ENCODE measurements around the gene SCN5A. TPM values are rescaled to one million over a fixed set of nuclear protein-coding genes. Genes with fewer than 3 reads are reported as not detected.

Gene SCN5A
- total RNA-seq, 2 experiments from 2014 or later: 0.10 TPM; not detected in 1

DNA sequence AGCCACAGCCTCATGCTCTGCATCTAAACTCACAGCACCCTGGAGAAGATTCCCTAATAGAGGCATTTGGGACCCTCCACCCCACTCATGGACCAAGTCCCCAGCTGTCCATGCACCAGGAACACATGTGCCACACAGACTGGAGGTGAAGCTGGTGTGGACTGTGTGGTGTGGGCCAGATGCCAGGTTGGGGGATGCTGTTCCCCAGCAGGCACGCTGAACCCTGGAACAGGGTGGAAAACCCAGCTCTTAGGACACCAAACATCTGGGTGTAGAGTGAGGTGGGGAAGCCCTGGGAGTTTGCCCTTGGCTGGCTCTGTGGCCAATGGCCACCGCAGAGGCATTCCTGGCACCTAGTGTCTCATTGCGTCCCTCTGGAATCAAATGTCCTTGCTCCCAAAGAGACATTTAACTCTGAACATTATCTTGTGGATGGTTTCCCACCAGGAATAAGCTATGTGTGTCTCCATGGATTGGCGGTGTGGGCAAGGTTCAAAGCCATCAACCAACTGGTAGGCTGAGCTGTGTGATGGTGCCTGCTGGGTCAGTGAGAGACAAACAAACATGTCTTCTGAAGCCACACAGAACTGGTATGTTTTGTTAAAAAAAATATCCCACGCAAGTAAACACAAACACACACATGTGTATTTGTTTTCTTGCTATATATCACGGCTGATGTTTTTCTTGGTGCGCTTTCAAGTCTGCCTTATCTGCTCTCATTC is 88.3 kb downstream of the SCN5A start:
- no peak for DNase-seq
- peaks cover 5% of the 10 kb centered on the region for H3K27me3 Mint-ChIP-seq
- H3K27ac Mint-ChIP-seq: no peak overlapping the region
- ChIA-PET CTCF (interaction anchor here (1.1 kb wide), 1 partner anchor 12 kb away, joined by 3 read pairs; no protein-coding TSS in a partner anchor), POLR2A (no interaction called here)
- no peaks in the 10 kb centered on the region for H3K4me1 Mint-ChIP-seq
- no peaks in the 10 kb centered on the region for H3K36me3 Mint-ChIP-seq (ENCODE audit: low read depth)
- H3K4me3 Mint-ChIP-seq: no peak overlapping the region
- H3K9me3 Mint-ChIP-seq: no peaks in the 10 kb centered on the region

DNA sequence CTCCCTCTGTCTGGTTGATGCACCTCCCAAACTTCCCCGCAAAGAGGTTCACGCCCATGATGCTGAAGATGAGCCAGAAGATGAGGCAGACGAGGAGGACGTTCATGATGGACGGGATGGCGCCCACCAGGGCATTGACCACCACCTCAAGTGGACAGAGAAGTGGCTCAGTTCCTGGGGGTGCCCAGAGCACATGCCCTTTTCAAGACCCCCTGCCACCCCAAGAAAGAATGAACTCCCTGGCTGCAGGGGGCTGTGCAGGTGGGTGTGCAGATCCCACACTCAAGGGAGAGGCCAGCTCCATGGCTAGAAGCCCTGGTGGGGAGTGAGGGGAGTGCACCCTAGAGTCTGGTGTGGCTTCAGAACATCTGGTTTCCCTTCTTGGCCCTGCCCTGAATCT is 89.2 kb downstream of the SCN5A start:
- ChIA-PET CTCF (interaction anchor here (1.1 kb wide), 1 partner anchor 13 kb away, joined by 3 read pairs; no protein-coding TSS in a partner anchor), POLR2A (no interaction called here)
- H3K4me3 Mint-ChIP-seq: no peak overlapping the region
- H3K27ac Mint-ChIP-seq: no peak overlapping the region
- H3K27me3 Mint-ChIP-seq: peaks cover 5% of the 10 kb centered on the region
- no peaks in the 10 kb centered on the region for H3K9me3 Mint-ChIP-seq
- no peaks in the 10 kb centered on the region for H3K4me1 Mint-ChIP-seq
- H3K36me3 Mint-ChIP-seq (ENCODE audit: low read depth): no peaks in the 10 kb centered on the region
- no peak for DNase-seq

DNA sequence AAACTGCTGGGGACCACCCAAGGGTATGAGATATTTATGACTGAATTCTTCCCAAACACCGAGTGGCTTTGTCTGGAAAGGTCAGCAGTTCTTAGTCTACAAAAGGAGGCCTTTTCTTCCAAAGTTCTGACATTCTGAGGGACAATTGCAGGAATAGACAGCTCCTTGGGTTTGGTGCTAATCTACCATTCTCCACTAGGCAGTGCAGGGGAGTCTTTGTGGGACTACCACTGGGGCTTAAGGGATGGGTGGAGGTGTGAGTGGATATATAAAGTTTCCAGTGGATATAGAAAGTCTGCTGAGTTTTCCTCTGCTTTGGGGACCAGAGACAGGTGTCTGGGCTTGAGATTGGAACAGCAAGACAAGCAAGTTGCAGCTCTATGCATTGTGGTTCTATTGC is 90.6 kb downstream of the SCN5A start:
- H3K9me3 Mint-ChIP-seq: no peaks in the 10 kb centered on the region
- H3K27ac Mint-ChIP-seq: no peak overlapping the region
- ChIA-PET CTCF (interaction anchor here (0.7 to 1.4 kb wide), 3 partner anchors 37 to 202 kb away, joined by 3 read pairs; no protein-coding TSS in a partner anchor), POLR2A (no interaction called here)
- no peak overlapping the region for H3K4me3 Mint-ChIP-seq
- no peaks in the 10 kb centered on the region for H3K36me3 Mint-ChIP-seq (ENCODE audit: low read depth)
- peaks cover 5% of the 10 kb centered on the region for H3K27me3 Mint-ChIP-seq
- no peak for DNase-seq
- H3K4me1 Mint-ChIP-seq: no peaks in the 10 kb centered on the region

DNA sequence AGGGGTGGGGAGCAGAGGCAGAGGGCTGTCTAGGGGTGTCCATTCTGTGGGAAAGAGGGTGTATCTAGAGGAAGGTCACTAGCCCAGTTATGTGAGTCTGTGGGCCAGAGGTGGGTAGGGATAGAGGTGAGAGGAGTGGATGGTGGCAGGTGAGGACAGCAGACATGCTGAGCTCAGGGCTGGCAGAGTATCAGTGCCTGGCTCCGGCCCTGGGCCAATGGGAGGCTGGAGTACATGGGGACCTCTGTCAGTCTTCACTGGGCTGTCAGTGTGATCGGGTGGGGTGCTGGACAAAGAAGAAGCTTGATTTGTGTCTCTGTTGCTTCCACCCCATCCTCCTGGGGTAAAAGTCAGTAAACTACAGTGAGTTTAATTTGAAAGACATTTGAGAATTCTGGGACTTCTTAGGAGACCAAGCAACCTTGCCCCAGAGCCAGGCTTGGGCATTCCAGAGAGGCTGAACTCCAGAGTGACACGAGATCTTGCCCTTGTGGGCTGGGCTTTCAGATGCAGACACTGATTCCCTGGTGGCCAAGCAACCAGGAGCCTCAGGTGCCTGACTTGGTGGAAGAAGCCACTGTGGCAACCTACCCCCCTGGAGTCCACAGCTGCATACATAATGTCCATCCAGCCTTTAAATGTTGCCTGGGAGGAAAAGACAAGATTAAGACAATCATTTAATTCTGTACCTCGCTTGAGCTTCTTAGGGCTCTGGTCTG is 92.7 kb downstream of the SCN5A start:
- ChIA-PET POLR2A (no interaction called here), CTCF (interaction anchor here (0.7 kb wide), 1 partner anchor 77 kb away, joined by 3 read pairs; no protein-coding TSS in a partner anchor)
- Mint-ChIP-seq H3K9me3 (no peaks in the 10 kb centered on the region), H3K4me1 (no peaks in the 10 kb centered on the region), H3K27me3 (peaks cover 5% of the 10 kb centered on the region), H3K27ac (no peak overlapping the region), H3K4me3 (no peak overlapping the region), H3K36me3 (ENCODE audit: low read depth) (no peaks in the 10 kb centered on the region)
- DNase-seq: no peak

DNA sequence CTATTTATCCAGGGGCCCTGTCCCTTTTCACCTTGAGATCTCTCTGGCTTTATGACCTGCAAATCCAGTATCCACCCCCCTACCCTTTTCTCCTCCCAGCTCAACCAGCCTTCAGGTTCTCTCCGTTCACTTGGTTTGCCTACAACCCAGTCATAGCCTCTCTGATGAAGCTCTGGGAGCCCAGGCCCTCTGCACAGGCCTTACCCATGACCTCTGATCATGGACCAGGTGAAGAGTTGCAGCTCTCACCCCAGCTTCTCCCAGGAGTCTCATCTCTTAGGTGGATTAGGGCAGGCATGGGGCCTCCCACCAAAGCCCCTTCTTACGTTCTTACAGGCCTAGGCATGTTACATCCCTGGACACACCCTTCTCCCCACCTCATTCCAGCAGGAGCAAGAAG is 93.6 kb downstream of the SCN5A start:
- Mint-ChIP-seq H3K27me3 (peaks cover 5% of the 10 kb centered on the region), H3K4me3 (no peak overlapping the region), H3K27ac (no peak overlapping the region), H3K4me1 (no peaks in the 10 kb centered on the region), H3K36me3 (ENCODE audit: low read depth) (no peaks in the 10 kb centered on the region), H3K9me3 (no peaks in the 10 kb centered on the region)
- no peak for DNase-seq
- CTCF ChIA-PET: interaction anchor here (0.7 kb wide), 1 partner anchor 78 kb away, joined by 3 read pairs; no protein-coding TSS in a partner anchor
- POLR2A ChIA-PET: no interaction called here

DNA sequence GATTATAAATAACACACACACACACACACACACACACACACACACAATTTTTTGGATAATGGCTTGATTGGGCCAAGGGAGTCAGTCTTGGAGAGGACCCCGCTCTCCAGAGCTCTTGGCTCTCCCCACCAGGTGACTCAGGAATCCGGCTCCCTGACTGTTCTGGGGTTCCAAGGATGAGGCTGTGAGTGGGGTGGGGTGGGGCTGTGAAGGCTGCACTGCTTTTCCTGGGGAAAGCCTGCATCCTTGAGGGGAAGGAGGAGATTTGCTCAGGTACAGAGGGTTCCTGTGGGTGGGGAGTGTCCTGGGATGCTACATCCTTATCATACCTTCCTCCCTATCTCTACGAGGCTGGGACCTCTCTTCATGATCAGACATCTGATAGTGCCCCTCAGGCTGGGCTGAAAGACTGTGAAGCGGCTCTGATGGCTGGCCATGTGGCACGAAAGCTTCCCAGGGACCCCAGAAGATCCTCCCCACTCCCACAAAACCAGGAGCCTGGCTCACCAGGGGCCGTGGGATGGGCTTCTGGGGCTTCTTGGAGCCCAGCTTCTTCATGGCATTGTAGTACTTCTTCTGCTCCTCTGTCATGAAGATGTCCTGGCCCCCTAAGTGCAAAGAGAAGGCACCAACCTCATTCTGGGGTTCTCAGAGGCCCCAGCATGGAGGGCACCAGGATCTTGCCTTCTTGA is 94.2 kb downstream of the SCN5A start:
- POLR2A ChIA-PET: no interaction called here
- H3K36me3 Mint-ChIP-seq (ENCODE audit: low read depth): no peaks in the 10 kb centered on the region
- CTCF ChIA-PET: no interaction called here

DNA sequence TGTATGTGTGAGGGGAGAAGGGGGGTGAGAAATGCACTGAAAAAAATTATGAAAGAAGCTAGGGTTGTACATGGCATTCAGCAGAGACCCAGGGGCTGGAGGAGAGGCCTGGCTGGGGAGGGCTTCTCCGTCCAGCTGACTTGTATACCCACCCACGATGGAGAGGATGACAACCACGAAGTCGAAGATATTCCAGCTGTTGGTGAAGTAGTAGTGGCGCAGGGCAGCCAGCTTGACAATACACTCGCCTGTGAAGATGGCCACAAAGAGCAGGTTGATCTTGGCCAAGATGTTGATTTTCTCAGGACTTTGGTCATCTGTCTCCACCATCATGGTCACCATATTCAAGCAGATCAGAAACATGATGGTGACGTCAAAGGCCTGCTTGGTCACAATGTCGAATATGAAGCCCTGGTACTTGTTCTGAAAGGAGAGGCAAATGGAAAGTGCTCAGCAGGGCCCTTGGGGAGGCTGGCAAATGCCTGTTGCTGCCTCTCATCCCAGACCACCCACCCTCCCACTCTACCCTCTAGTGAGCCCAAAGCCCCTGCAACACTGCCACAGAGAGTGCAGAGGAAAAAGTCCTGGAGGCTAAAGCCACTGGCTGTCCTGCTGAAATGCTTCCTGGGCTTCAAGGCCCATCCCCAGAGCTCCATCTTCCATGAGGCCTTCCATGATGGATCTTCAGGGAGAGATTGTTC is 95.2 kb downstream of the SCN5A start:
- CTCF ChIA-PET: interaction anchor here (1.0 kb wide), 1 partner anchor 33 kb away, joined by 4 read pairs; no protein-coding TSS in a partner anchor
- peak; percentile 10 for DNase-seq
- H3K27ac Mint-ChIP-seq: no peak overlapping the region
- peaks cover 3% of the 10 kb centered on the region for H3K27me3 Mint-ChIP-seq
- H3K36me3 Mint-ChIP-seq (ENCODE audit: low read depth): no peaks in the 10 kb centered on the region
- H3K4me1 Mint-ChIP-seq: no peaks in the 10 kb centered on the region
- H3K4me3 Mint-ChIP-seq: no peak overlapping the region
- POLR2A ChIA-PET: no interaction called here
- H3K9me3 Mint-ChIP-seq: no peaks in the 10 kb centered on the region

More for the DNA sequence above, 94.2 kb downstream of the SCN5A start:
- Mint-ChIP-seq H3K4me3 (no peak overlapping the region), H3K27me3 (peaks cover 5% of the 10 kb centered on the region), H3K27ac (no peak overlapping the region), H3K9me3 (no peaks in the 10 kb centered on the region), H3K4me1 (no peaks in the 10 kb centered on the region)
- peak; percentile 8 for DNase-seq

DNA sequence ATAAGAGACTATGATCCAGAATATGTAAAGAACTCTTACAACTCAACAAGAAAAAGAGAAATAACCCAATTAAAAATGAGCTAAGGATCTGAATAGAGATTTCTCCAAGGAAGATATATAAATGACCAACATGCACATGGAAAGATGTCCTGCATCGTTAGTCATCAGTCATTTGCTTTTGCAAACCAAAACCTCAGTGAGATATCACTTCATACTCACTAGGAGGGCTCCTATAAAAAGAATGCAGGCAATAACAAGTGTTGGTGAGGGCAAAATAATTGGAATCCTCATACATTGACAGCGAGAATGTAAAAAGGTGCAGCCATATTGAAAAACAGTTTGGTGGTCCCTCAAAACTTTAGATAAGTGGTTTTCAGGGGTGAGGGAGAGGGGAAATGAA is 96.4 kb downstream of the SCN5A start:
- H3K36me3 Mint-ChIP-seq (ENCODE audit: low read depth): no peaks in the 10 kb centered on the region
- H3K4me1 Mint-ChIP-seq: no peaks in the 10 kb centered on the region
- ChIA-PET POLR2A (no interaction called here), CTCF (interaction anchor here (1.0 kb wide), 1 partner anchor 32 kb away, joined by 4 read pairs; no protein-coding TSS in a partner anchor)
- no peak overlapping the region for H3K4me3 Mint-ChIP-seq
- H3K27ac Mint-ChIP-seq: no peak overlapping the region
- H3K9me3 Mint-ChIP-seq: no peaks in the 10 kb centered on the region
- H3K27me3 Mint-ChIP-seq: peaks cover 3% of the 10 kb centered on the region
- DNase-seq: no peak

DNA sequence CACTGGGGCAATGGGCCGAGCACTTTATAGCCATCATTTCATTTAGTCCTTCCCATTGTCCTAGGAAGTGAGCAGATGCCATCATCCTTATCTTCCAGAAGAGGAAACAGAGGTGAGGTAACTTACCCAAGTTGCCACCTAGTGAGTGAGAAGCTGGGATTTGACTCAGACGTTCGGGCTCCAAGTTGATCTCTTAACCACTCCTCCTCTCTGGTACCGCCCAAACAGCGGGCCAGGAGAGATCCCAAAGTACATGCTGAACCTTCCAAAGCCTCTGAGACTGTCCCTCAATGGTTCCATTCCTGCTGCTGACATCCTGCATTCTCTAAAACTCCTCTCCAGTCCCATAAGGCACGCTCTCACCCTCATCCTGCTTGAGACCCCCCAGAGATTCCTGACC is 97.1 kb downstream of the SCN5A start:
- no peaks in the 10 kb centered on the region for H3K36me3 Mint-ChIP-seq (ENCODE audit: low read depth)
- no peak for DNase-seq
- no peaks in the 10 kb centered on the region for H3K9me3 Mint-ChIP-seq
- no peak overlapping the region for H3K4me3 Mint-ChIP-seq
- H3K27me3 Mint-ChIP-seq: peaks cover 3% of the 10 kb centered on the region
- H3K27ac Mint-ChIP-seq: no peak overlapping the region
- CTCF ChIA-PET: no interaction called here
- H3K4me1 Mint-ChIP-seq: no peaks in the 10 kb centered on the region
- POLR2A ChIA-PET: no interaction called here

DNA sequence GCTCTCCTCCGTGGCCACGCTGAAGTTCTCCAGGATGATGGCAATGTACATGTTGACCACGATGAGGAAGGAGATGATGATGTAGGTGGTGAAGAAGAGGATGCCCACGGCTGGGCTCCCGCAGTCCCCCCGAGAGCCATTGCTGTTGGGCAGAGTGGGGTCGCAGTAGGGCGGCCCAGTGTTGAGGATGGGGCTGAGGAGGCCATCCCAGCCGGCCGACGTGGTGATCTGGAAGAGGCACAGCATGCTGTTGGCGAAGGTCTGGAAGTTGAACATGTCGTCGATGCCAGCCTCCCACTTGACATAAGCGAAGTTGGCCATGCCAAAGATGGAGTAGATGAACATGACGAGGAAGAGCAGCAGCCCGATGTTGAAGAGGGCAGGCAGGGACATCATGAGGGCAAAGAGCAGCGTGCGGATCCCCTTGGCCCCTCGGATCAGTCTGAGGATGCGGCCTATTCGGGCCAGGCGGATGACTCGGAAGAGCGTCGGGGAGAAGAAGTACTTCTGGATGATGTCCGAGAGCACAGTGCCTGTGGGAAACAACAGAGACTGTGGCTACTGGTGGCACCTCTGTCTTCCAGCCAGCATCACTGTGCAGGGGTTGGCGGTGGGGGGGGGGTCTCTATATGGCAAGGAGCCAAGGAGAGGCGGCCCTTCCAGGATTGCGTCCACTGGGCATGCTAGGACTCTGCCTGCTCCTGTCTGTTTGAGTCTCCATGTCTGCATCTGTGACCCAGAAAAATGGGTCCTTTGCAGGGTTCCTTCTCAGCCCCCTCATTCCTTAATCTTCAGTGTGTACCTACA is 98.3 kb downstream of the SCN5A start:
- DNase-seq: peak; percentile 9
- CTCF ChIA-PET: no interaction called here
- POLR2A ChIA-PET: no interaction called here
- H3K36me3 Mint-ChIP-seq (ENCODE audit: low read depth): no peaks in the 10 kb centered on the region
- no peaks in the 10 kb centered on the region for H3K9me3 Mint-ChIP-seq
- no peak overlapping the region for H3K27ac Mint-ChIP-seq
- H3K27me3 Mint-ChIP-seq: no peaks in the 10 kb centered on the region
- H3K4me1 Mint-ChIP-seq: no peaks in the 10 kb centered on the region
- H3K4me3 Mint-ChIP-seq: no peak overlapping the region

DNA sequence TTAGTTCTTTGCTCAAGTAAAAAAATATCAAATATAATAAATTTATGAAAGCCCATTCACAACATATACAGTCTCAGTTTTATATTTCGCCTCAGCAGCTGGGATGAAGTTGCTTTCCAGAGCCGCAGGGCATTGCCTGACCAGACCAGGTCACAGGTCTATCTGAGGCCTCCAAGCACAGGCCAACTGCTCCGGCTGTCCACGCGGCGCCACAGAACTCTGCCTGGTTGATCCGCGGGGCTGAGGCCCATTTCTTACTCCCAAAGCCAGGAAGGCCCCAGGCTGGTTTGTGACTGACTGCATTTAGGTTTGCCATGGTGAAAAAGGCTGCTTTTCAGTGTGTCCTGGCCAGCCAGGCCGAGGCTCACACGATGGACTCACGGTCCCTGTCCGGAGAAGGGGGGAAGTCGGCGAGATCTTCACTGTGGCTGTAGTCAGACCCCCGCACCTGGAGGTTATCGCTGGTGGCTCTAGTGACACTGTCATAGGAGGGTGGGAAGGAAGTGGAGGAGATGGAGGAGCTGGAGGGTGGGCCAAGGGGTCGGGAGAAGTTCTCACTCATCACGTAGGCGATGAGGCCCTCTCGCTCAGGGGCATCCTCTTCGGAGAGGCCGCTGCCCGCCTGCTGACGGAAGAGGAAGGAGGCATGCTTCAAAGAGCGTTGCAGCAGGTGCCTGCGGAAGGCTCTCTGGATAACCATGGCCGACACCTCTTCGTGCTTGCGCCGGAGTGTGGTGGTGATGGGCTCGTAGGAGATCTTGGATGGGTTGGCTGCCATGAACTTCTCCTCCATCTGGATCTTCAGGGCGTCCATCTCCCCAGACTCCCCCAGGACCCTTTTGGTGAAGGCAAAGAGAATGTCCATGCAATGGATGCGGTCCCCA is 99.3 kb downstream of the SCN5A start:
- peak; percentile 11 for DNase-seq
- Mint-ChIP-seq H3K4me3 (no peak overlapping the region), H3K4me1 (no peaks in the 10 kb centered on the region), H3K36me3 (ENCODE audit: low read depth) (no peaks in the 10 kb centered on the region), H3K27ac (no peak overlapping the region), H3K27me3 (peaks cover 2% of the 10 kb centered on the region), H3K9me3 (no peaks in the 10 kb centered on the region)
- CTCF ChIA-PET: no interaction called here
- POLR2A ChIA-PET: no interaction called here

DNA sequence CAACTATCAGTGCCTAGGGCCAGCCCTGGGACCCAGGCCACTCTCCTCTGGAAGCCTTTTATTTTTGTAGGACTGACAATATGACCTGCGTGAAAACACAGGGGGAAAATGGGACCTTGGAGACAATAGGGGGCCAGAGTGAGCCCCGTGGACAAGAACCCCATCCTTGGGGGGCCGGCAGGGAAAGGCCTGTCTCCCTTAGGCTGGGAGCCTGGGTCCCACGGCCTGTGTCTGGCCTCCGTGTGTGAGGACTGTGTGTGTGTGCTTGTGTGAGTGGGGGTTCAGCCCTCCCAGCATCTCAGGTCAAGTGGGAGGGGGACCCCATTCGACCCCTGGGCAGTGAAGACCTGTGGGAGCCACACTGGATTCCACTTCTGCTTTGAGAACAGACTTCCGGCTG is 100.0 kb downstream of the SCN5A start:
- POLR2A ChIA-PET: no interaction called here
- H3K4me1 Mint-ChIP-seq: no peaks in the 10 kb centered on the region
- peaks cover 2% of the 10 kb centered on the region for H3K27me3 Mint-ChIP-seq
- H3K4me3 Mint-ChIP-seq: no peak overlapping the region
- no peak overlapping the region for H3K27ac Mint-ChIP-seq
- peak; percentile 12 for DNase-seq
- CTCF ChIA-PET: no interaction called here
- H3K36me3 Mint-ChIP-seq (ENCODE audit: low read depth): no peaks in the 10 kb centered on the region
- no peaks in the 10 kb centered on the region for H3K9me3 Mint-ChIP-seq
